Loucy (cell line): ENCODE data around the gene SPRED2.

ENCODE experiments used
- H2AFZ ChIP-seq: fragments of 200-600 bp; sonication (generic); 2 replicates; pipeline ENCODE4 v1.6.0; 2016; ENCODE audit warnings: antibody characterized with exemption, mild to moderate bottlenecking, low read length, moderate library complexity
- H3F3A ChIP-seq: fragments of 200-600 bp; 2 replicates; pipeline ENCODE4 v1.6.0; 2016; ENCODE audit warnings: antibody characterized with exemption, low read depth, mild to moderate bottlenecking
- H3K27me3 ChIP-seq: fragments of 200-600 bp; sonication (generic); 2 replicates; pipeline ENCODE4 v1.6.1; 2014; ENCODE audit warnings: low read length, mild to moderate bottlenecking; ENCODE audit not compliant: insufficient read depth, poor library complexity, severe bottlenecking
- H3K36me3 ChIP-seq: fragments of 200-600 bp; sonication (generic); 2 replicates; pipeline ENCODE4 v1.6.1; 2016; ENCODE audit warnings: low read length; ENCODE audit not compliant: insufficient read depth
- H3K4me1 ChIP-seq: fragments of 200-600 bp; sonication (generic); 2 replicates; pipeline ENCODE4 v1.5.1; 2014; ENCODE audit warnings: low read length, mild to moderate bottlenecking; ENCODE audit not compliant: insufficient read depth, poor library complexity, severe bottlenecking
- H3K4me2 ChIP-seq: fragments of 200-600 bp; sonication (generic); 2 replicates; pipeline ENCODE4 v1.6.0; 2014; ENCODE audit warnings: antibody characterized with exemption, low read length, low read depth, mild to moderate bottlenecking; ENCODE audit not compliant: poor library complexity, severe bottlenecking
- H3K4me3 ChIP-seq: fragments of 200-600 bp; sonication (generic); 2 replicates; pipeline ENCODE4 v1.5.1; 2014; ENCODE audit warnings: low read length, mild to moderate bottlenecking, mixed read lengths; ENCODE audit not compliant: poor library complexity, severe bottlenecking
- H3K79me2 ChIP-seq: fragments of 200-600 bp; sonication (generic); 2 replicates; pipeline ENCODE4 v1.6.1; 2014; ENCODE audit warnings: low read length; ENCODE audit not compliant: insufficient read depth
- H3K9ac ChIP-seq: fragments of 200-600 bp; sonication (generic); 2 replicates; pipeline ENCODE4 v1.6.0; 2014; ENCODE audit warnings: mild to moderate bottlenecking, low read depth, low read length, moderate library complexity; ENCODE audit not compliant: poor library complexity, severe bottlenecking
- H3K9me2 ChIP-seq: fragments of 200-600 bp; sonication (generic); replicated peaks from 2 replicates; pipeline ENCODE4 v1.6.1; 2016; ENCODE audit warnings: low read depth, low read length, mixed read lengths
- H3K9me3 ChIP-seq: fragments of 200-600 bp; sonication (generic); 2 replicates; pipeline ENCODE4 v1.6.1; 2014; ENCODE audit warnings: mild to moderate bottlenecking, antibody characterized with exemption, low read length, low read depth; ENCODE audit not compliant: insufficient read depth
- H4K20me1 ChIP-seq: fragments of 200-600 bp; sonication (generic); 2 replicates; pipeline ENCODE4 v1.6.0; 2014; ENCODE audit warnings: antibody characterized with exemption, low read length, mild to moderate bottlenecking; ENCODE audit not compliant: insufficient read depth, poor library complexity, severe bottlenecking
- CTCF ChIP-seq: fragments of 200-600 bp; sonication (generic); conservative IDR thresholded peaks from 2 replicates; pipeline ENCODE4 v1.5.1; 2014; ENCODE audit warnings: mild to moderate bottlenecking, antibody characterized with exemption, low read length
- EZH2phosphoT487 ChIP-seq: fragments of 200-600 bp; IDR thresholded peaks from 2 replicates; pipeline ENCODE4 v1.6.1; 2018; ENCODE audit warnings: antibody characterized with exemption, mild to moderate bottlenecking, moderate library complexity, borderline replicate concordance

Gene SPRED2

GRCh38 chr2:65267008-65267407, 165.4 kb downstream of the SPRED2 start:
- H3K4me1 ChIP-seq: no peaks in the 10 kb centered on the region
- H3K9ac ChIP-seq: no peak overlapping the region
- H3K9me2 ChIP-seq: no peaks in the 10 kb centered on the region
- no peak overlapping the region for H3K4me3 ChIP-seq
- no peaks in the 10 kb centered on the region for H3K27me3 ChIP-seq
- no peaks in the 10 kb centered on the region for H3F3A ChIP-seq
- H2AFZ ChIP-seq: no peak overlapping the region
- peaks cover 6% of the 10 kb centered on the region; the same call in 1 of the 2 replicates for H3K79me2 ChIP-seq
- TF ChIP-seq CTCF: no peak
- no peak for TF ChIP-seq EZH2phosphoT487
- no peak overlapping the region for H3K4me2 ChIP-seq
- no peaks in the 10 kb centered on the region for H3K9me3 ChIP-seq
- peaks cover 73% of the 10 kb centered on the region; the same call in 1 of the 2 replicates for H3K36me3 ChIP-seq
- H4K20me1 ChIP-seq: peaks cover 16% of the 10 kb centered on the region

GRCh38 chr2:65265671-65266045, 166.7 kb downstream of the SPRED2 start:
- Histone ChIP-seq H2AFZ (no peak overlapping the region), H3K27me3 (no peaks in the 10 kb centered on the region), H3K36me3 (peaks cover 77% of the 10 kb centered on the region; the same call in 1 of the 2 replicates), H3F3A (no peaks in the 10 kb centered on the region), H3K4me3 (no peak overlapping the region), H4K20me1 (peaks cover 21% of the 10 kb centered on the region), H3K9ac (no peak overlapping the region), H3K4me1 (no peaks in the 10 kb centered on the region), H3K4me2 (no peak overlapping the region), H3K9me2 (no peaks in the 10 kb centered on the region), H3K9me3 (no peaks in the 10 kb centered on the region), H3K79me2 (peaks cover 16% of the 10 kb centered on the region; the same call in 1 of the 2 replicates)
- TF ChIP-seq EZH2phosphoT487: no peak
- TF ChIP-seq CTCF: no peak

- Histone ChIP-seq H3K9me2 (no peaks in the 10 kb centered on the region), H3K79me2 (peaks cover 16% of the 10 kb centered on the region; the same call in 1 of the 2 replicates), H3K4me3 (no peak overlapping the region), H3K4me1 (no peaks in the 10 kb centered on the region), H3K9ac (no peak overlapping the region), H3K4me2 (no peak overlapping the region), H2AFZ (no peak overlapping the region), H3K9me3 (no peaks in the 10 kb centered on the region), H3K27me3 (no peaks in the 10 kb centered on the region), H3F3A (no peaks in the 10 kb centered on the region), H4K20me1 (peaks cover 23% of the 10 kb centered on the region), H3K36me3 (peaks cover 73% of the 10 kb centered on the region; the same call in 1 of the 2 replicates)
- TF ChIP-seq EZH2phosphoT487: no peak
- peak; percentile 92 for TF ChIP-seq CTCF
Measured at GRCh38 chr2:65264821-65265670, 167.4 kb downstream of the SPRED2 start.
